Hepatocyte (in vitro differentiated cells): ENCODE results near the gene CCSER2.
"Not testable (repeated sequence)": the region's sequence is repeated elsewhere in the genome, so short reads cannot be mapped to it uniquely, and the experiment has no call there.

Experiments
- CTCF ChIP-seq: fragments of 200-600 bp; sonication (generic); IDR thresholded peaks from 2 replicates; pipeline ENCODE4 v1.5.1; 2016; ENCODE audit warnings: antibody characterized with exemption, mild to moderate bottlenecking; ENCODE audit not compliant: poor library complexity
- EZH2phosphoT487 ChIP-seq: fragments of 200-600 bp; sonication (generic); IDR thresholded peaks from one replicate; pipeline ENCODE4 v1.6.1; 2018; ENCODE audit warnings: antibody characterized with exemption, mild to moderate bottlenecking, low read depth, moderate library complexity; ENCODE audit not compliant: unreplicated experiment, severe bottlenecking

- not testable (repeated sequence) for TF ChIP-seq CTCF, EZH2phosphoT487
These were observed 1.4 kb upstream of the CCSER2 start for GRCh38 chr10:84326995-84327394.
